ELR (cell line): Measurements from ENCODE around the gene PCSK2.

Experiments used
- DNase-seq: peaks from one replicate; pipeline ENCODE4 v3.0.0-alpha.2; 2015; ENCODE audit warnings: low read depth

The PCSK2 gene

DNA sequence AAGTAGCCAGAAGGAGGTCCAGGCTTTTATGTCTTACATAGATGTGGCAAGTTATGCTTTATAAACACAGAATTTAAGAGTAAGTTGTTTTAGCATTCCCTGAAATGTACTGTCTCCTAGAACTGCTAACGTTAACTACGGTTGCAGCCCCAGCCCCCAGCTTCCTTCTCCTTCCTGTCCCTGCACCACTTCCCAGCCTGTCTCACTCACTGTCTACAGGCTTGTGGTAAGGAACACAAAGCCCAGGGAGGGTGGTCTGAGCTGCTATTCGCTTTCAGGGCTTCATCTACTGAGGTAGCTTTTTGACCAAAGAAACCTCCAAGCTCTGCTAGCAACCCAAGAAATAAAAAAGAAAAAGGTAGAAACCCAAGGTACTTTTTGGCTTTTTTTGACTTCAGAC is 35.9 kb downstream of the PCSK2 start:
- DNase-seq: no peak

DNA sequence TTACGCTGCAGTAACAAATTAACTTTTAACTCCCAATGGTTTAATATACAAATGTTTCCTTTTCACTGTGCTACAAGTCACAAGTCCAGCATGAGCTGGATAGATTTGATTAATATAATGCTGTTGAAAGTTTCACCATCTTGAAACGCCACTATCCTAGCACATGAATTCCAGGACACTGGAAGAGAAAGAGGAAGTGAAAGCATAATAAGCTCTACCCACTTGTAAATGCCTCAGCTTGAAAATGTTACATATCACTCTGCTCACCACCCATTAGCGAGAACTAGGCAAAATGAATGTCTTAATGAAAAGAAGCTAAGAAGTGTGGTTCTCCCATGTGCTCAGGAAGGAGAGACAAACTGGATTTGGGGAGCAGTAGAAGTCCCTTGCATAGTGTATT is 46.9 kb downstream of the PCSK2 start:
- DNase-seq: no peak

DNA sequence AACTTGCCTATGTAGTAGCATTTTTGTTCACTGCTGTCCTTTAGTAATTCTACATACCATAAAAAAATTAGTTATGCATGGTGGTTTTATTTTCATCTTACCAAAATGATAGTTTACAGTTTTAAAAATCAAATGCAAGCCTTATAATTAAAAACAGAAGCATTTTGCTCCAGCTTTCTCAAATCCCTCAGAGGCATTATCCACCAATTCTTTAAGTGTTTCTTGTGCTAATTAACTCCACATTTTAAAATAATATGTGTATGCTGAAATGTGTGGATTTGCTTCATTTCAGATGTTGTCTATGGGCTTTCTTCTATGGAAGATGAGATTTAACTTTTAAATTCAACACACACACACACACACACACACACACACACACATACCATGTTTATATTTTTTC is 49.3 kb downstream of the PCSK2 start:
- DNase-seq: no peak

DNA sequence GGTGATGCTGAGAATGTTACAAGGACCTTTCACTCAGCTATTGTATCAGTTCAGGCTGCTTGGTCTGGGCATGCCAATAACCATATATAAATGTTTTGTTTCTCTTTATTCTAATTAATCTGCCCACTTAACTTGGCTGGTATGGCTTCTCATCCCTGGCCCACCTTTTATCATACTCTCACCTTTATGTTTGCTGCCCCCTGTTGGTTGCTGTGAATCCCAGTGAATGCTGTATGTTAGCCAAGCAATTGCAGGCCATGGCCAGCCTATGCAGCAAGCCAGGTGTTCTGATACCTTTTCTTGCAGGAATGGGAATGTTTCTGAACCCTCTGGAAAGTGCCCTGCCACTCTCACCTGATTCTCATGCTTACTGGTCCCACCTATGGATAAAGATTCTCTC is 54.6 kb downstream of the PCSK2 start:
- DNase-seq: peak; percentile 12

DNA sequence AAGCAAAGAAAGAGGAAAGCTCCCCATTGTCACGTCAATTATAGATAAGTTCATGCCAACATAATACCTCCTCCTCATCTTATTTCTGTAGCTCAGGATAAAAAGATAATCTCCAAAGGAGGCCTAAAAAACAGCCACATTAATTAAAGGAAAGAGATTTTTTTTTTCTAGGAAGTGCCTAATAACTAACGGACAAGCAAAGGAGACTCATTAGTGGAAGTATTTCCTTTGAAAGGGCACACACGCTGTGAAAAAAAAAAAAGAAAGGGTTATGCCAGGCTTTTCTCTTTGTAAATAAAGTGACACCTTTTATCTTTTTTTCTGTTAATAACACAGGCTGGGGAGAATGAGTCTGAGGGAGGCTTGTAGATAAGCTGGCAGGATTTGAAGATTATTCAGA is 55.7 kb downstream of the PCSK2 start:
- no peak for DNase-seq

DNA sequence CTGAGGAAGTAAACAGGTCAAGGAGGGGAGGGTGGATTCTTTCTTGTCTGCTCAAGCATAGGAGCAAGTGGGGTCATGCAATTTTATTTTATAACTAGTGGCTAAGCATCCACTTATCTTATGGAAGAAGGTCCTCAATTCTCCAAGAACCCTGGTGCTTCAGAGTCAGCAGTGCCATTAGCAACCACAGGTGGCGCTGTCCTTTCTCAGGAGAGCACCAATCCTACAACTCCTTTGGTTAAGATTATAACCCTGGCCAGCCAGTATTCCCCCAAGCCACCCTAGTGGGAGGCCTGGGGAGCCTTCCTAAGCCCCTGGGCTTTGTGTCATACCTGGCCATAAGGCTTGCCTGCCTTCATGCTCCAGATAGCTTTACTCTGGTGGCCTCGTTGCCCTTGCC is 60.7 kb downstream of the PCSK2 start:
- no peak for DNase-seq

DNA sequence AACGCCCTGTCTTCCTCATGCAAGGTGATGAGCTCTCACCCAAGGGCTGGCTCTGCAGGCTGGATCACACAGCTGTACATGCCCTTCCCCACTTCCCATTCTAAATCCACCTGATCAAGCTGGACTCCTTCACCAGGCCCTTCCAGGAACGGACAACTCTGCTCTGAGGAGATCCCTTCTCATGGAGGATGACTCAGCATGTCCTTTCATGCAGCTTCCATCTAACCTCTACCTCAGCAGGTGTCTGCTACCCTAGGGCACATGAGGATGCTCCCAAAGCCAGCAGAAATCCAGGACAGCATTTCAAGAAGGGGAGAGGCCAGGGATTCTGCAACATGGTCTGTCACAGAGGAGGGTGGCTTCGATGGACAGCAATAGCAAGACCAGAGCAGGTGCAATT is 61.2 kb downstream of the PCSK2 start:
- no peak for DNase-seq

DNA sequence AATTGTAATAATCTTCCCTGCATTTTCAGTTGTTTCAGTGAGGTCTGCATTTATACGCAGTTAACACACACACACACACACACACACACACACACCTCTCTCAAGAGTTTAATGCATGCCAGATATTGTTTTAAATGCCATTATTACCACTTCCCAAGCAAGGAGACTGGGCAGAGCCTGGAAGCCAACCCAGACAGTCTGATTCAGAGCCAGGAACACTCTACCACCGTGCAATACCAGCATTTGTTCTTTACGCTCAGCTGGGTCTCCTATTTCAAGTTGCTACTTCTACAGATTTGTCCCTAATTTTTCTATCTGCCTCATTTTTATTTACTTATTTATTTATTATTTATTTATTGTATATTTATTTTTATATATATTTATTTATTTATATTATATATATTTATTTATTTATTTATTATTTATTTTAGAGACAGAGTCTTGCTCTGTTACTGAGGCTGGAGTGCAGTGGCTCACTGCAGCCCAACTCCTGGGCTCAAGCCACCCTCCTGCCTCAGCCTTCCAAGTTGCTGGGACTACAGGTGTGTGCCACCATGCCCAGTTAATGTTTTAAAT is 68.4 kb downstream of the PCSK2 start:
- DNase-seq: no peak

DNA sequence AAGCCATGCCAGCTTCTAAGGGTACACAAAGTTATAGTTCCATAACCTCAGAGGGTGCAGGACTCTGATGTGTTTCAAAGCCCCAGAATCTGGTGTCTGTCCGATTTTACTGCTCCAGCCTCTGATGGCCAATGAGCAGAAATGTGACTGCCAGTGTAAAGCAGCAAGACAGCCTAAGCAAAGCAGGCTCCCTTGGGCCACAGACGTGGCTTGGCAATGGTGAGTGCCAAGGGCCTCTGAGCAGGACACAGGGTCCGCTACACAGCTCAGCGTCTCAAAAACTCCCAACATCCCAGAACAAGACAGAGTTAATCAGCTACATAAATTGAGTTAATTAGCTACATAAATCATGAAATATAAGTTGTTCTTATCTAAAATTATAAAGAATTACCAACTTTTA is 69.2 kb downstream of the PCSK2 start:
- no peak for DNase-seq

DNA sequence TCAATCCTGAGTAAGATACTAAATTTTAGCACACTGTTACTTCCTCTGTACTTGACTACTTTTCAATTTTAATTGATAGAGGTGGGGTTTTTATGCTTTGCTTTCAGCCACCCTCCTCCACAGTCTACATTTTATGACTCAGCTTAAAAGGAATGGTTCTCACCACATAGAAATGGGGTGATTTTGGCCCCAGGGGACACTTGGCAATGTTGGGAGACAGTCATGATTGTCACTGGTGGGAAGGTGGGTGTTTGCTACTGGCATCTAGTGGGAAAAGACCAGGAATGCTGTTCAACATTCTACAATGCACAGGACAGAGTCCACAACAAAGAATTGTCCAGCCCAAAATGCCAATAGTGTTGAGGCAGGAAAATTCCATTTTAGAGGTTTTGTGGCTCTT is 71.3 kb downstream of the PCSK2 start:
- peak; percentile 3 for DNase-seq

DNA sequence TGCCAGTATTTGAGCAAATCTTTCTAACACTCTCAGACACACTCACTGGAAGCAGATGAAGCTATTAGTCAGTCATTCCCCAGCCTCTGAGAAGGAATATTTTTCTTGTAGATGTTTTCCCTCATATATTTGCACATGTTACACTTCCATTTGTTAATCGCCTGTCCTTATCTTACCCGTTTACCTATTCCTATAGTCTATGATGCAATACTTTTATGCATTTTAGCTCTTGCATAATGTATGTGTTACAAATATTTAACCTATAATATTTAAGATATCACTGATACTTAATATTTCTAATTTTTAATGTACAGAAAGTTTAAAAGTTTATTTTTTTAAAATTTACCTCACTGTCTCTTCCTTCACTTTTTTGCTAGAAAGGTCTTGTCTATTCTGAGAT is 71.9 kb downstream of the PCSK2 start:
- DNase-seq: no peak

DNA sequence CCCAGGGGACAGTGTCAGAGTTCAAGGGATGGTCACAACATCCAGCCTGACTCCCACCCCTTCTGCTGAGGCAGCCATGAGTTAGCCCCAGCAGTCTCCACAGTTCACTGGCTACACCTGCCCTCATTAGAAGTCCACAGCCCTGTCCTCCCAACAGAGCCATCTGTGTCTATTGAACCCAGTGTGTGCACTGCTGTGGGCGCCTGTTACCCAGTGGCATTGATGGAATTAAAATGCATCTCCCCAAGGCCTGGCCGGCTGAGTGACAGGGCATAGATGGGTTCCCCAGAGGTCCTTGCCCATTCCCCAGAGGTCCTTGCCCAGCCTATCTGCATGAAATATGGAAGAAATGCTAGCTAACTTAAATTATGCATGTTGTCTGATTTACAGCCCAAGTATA is 73.3 kb downstream of the PCSK2 start:
- DNase-seq: no peak

DNA sequence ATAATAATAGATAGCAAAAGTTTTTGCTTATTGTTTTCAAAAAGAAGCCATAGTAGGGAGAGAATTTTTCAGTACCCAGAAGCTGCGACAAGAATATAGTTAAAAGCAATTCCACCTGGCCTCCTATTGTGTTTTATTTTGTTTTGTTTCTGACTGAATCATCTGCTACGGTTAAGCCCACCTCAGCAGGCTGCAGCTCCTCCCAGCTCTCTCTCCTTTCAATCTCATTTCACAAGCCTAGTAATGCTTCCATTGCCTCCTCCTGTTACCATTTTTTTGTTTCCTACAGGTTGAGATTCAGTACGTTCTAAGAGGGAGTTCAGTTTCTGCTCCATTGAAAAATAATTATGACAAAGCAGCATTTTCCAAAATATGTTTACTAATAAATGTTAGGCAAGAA is 77.9 kb downstream of the PCSK2 start:
- no peak for DNase-seq

DNA sequence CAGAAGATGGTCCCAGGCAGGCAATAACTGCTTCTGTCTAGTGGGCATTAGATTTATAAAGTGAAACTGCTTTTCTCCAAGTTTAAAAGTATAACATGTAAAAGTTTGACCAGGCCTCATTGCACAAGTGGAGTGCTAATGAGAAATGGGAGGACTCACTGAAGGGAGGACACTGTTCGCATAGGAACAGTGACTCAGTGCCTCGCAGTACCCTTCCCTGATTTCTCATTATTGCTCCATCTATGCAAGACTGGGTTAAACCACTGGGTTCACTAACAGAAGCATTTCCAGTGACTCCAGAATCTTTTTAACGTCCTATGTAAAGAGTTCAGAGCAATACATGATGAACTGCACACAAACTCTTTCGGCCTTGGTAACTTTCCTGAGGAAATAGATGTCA is 79.6 kb downstream of the PCSK2 start:
- no peak for DNase-seq

DNA sequence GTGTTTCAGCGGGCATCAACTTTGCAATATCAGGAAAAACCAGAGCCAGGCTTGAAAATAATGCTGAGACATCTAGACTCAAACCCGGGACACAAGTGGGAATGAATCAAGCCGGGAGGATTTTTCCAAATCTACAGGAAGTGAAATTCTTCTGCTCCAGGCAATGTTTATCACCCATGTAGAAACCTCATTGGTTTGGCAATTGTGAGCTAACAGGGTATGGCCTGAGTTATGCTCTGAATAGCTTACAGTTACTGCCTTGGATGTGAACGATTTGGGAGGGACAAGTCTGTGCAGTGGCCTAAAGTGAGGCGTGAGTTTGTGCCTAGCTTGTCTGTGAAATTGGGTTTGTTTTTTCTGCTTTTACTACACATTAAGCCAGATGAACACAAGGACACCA is 87.4 kb downstream of the PCSK2 start:
- no peak for DNase-seq

DNA sequence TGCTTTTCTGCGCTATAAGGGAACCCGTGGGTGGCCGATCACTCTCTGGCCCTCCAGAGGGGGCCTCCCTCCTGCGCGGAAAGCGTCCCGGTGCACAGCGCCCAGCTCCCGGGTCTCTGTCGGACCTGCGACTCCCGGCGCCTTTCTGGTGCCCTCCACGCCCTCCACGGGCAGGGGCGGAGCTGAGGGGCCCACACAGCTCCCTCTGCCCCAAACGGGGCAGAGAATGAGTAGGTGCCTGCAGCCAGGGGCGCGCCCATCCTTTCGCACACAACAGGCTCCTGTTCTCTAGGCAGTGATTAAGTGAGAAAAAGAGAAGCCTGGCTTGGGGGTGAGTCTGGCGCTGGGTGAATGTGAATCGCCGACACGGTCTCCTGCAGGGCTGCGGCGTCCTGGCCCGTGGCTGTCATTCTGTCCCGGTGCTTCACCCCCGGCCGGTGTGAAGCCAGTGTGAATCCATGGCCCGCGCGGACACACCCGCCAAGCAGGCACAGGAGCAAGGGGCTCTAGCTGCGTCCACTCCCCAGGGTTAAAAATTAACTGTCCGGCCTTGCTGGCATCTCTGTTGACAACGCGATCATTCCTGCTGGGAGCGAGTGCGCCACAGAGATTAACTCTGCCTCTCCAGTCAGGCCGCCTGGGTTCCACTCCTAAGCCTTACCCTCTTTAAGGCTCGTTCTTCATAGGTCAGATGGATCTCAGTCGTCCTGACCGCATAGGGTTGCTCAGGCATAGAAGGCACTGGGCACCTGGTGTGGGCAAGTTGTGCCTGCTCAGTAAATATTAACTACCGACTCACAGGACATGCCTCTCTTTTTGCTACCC is 88.8 kb downstream of the PCSK2 start:
- no peak for DNase-seq

DNA sequence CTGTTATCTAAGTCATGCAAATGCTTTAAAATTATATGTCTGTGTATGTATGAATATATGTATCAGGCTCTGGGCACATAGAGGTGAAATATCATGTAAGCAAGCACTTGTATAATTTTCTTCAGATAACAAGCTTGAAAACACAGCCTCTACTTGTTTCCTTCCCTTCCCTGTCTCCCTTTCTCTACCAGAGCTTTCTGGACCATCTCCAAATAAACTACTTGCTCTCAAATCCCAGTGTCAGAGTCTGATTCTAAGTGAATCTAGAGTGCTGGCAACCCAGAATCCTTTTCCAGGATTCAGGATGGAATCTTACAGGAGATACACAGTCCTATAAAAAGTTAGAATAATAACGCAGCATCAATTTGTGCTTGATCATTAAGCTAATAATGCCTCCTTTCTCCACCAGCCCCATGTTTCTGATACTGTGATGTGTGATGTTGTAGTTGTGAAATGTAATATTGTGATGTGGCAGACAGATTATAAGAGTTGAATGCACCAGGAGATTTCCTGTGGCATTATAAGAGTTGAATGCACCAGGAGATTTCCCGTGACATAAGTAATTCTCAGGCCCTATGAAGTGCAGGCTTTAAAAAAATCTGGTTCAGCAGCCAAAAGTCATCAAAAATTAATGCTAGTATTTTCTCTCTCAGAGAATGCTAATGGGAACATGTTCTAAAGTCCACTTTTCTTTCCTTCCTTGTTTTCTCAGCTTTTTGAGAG is 89.6 kb downstream of the PCSK2 start:
- DNase-seq: no peak

DNA sequence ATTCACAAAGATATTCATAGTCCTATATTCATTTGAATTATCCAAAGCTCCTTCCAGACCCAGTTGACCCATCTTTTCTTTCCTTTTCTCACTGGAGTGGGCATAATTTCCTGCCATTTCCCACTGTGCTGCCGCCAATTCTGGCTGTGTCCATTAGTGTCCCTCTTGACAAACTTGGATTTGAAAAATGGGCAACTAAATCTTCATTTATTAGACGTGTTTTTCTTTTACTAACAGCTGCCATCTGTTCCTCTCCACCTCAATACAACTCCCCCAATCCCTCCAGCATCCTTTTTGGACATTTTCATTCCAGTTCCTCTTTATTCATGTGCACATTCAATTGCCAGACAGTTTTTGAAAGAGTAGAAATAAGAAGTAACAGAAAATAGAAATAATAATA is 90.5 kb downstream of the PCSK2 start:
- DNase-seq: no peak

DNA sequence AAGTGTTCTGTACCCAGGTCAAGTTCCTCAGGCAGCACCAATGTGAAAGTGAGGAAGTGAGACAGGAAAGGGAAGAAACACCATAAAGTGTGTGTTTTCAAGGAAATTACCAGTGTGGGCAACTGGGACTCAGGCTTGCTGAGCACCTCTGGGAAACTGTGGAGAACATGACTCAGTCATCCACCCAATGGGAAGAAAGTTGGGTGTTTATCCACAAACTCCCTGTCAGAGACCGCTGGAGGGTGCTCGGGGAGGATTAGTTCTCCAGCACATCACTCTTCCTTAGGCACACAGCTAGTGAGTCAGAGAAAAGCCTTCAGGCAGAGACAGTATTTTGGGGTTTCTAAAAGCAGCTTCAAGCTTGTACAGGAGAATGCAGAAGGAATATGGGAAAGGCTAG is 93.6 kb downstream of the PCSK2 start:
- DNase-seq: no peak

DNA sequence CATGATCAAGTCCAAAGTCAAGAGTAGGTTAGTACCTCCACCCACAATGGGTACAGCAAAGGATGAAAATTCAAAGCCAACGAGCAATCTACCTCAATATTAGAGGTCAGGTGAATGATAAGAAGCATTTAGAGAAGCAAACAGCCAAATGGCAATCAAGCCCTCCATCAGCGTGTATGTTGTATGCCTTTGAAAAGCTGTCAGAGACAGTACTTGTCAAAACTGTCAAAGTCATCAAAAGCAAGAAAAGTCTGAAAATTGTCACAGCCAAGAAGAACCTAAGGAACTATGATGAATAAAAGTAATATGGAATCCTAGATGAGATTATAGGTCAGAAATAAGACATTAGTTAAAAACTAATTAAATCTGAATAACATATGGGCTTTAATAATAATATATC is 99.3 kb downstream of the PCSK2 start:
- no peak for DNase-seq

DNA sequence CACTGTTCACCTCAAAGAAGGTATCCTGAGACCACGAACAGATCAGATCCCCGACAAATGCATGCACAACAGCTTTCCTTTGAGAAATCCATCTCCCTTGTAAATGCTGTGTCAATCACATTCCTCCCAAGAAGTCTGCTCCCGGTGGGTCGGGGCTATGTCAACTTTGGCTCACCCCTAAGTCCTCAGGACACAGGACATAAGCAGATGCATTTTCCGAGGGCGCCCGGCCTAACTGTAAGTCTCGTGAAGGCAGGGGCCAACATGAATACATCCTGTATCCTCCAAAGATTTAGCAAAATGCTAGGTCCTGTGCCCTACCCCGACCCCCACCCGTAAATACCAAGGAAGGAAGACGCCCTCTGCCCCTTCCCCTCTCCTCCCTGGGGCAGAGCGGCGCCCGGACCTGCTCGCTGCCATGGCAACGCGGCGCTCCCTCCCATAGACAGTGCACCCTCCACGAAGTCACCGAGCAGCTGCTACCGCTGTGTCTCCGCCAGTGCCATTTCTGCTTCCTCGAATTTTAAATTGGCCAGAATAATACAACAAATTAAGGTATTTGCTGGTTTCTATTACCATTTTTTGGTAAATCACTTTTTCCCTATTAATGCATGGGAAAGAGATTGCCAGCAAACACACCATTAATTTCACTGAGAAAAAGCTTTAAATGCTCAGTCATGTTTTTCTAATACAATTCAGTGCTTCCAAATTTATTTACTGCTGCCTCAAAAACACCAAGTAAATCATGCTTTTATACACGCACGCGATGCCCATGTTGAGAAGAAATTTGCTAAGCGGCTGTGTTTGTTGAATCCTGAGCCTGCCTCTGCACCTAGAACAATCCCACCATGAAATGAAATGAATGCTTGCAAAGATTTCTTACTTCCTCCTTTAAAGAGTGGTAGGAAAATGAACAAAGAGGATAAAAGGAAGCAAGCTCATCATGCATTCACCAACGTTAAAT is 100.6 kb downstream of the PCSK2 start:
- no peak for DNase-seq

DNA sequence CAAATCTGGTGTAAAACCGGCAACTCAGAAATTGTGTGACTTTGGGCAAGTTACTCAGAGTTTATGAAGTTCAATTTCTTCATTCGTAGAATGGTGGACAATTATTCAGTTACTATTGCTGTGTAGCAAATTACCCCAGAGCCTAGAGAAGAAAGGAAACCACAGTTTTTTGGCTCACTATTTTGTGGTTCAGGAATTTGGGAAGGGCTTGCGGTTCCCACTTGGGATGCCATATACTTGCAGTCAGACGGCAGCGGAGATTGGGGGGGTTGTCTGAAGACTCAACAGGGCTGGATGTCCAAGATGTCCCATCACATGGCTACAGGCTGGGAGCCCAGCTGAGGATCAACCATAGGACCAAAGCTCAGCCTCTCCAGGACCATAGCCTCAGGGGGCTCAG is 108.1 kb downstream of the PCSK2 start:
- no peak for DNase-seq
